ENCODE results near the gene C1orf159.

Gene C1orf159

GRCh38 chr1:1046767-1047166 is 69.1 kb downstream of the C1orf159 start:
- no peak for DNase-seq (ENCODE audit: low read depth)
- Histone ChIP-seq H3K4me3 (ENCODE audit: low read length) (no peak overlapping the region), H3K27me3 (replicated peaks; ENCODE audit: control insufficient read depth, insufficient read depth, low read length) (no peaks in the 10 kb centered on the region), H3K36me3 (ENCODE audit: control insufficient read depth, insufficient read depth, low read length, severe bottlenecking) (no peaks in the 10 kb centered on the region), H3K9me3 (ENCODE audit: control insufficient read depth, low read length) (no peaks in the 10 kb centered on the region), H3K4me1 (ENCODE audit: control insufficient read depth, insufficient read depth, low read length) (no peaks in the 10 kb centered on the region), H3K9ac (ENCODE audit: low read length) (no peak overlapping the region)

- no peak overlapping the region for H3K4me3 ChIP-seq (ENCODE audit: low read length)
- H3K36me3 ChIP-seq (ENCODE audit: control insufficient read depth, insufficient read depth, low read length, severe bottlenecking): no peaks in the 10 kb centered on the region
- no peaks in the 10 kb centered on the region for H3K4me1 ChIP-seq (ENCODE audit: control insufficient read depth, insufficient read depth, low read length)
- no peaks in the 10 kb centered on the region for H3K9me3 ChIP-seq (ENCODE audit: control insufficient read depth, low read length)
- no peaks in the 10 kb centered on the region for H3K27me3 ChIP-seq (replicated peaks; ENCODE audit: control insufficient read depth, insufficient read depth, low read length)
- no peak overlapping the region for H3K9ac ChIP-seq (ENCODE audit: low read length)
- DNase-seq (ENCODE audit: low read depth): no peak
Measured at GRCh38 chr1:1046243-1046642, 69.6 kb downstream of the C1orf159 start.

GRCh38 chr1:1045129-1045528 is 70.8 kb downstream of the C1orf159 start:
- Histone ChIP-seq H3K4me3 (ENCODE audit: low read length) (no peak overlapping the region), H3K9ac (ENCODE audit: low read length) (no peak overlapping the region), H3K9me3 (ENCODE audit: control insufficient read depth, low read length) (no peaks in the 10 kb centered on the region), H3K36me3 (ENCODE audit: control insufficient read depth, insufficient read depth, low read length, severe bottlenecking) (no peaks in the 10 kb centered on the region), H3K27me3 (replicated peaks; ENCODE audit: control insufficient read depth, insufficient read depth, low read length) (peaks cover 4% of the 10 kb centered on the region), H3K4me1 (ENCODE audit: control insufficient read depth, insufficient read depth, low read length) (peaks cover 2% of the 10 kb centered on the region)
- DNase-seq (ENCODE audit: low read depth): no peak

- Histone ChIP-seq H3K27me3 (replicated peaks; ENCODE audit: control insufficient read depth, insufficient read depth, low read length) (peaks cover 8% of the 10 kb centered on the region), H3K9me3 (ENCODE audit: control insufficient read depth, low read length) (no peaks in the 10 kb centered on the region), H3K4me1 (ENCODE audit: control insufficient read depth, insufficient read depth, low read length) (peaks cover 4% of the 10 kb centered on the region), H3K36me3 (ENCODE audit: control insufficient read depth, insufficient read depth, low read length, severe bottlenecking) (no peaks in the 10 kb centered on the region), H3K4me3 (ENCODE audit: low read length) (no peak overlapping the region), H3K9ac (ENCODE audit: low read length) (no peak overlapping the region)
- no peak for DNase-seq (ENCODE audit: low read depth)
Measured at GRCh38 chr1:1044455-1045078, 71.3 kb downstream of the C1orf159 start.

GRCh38 chr1:1043921-1044320 is 72.0 kb downstream of the C1orf159 start:
- H3K9me3 ChIP-seq (ENCODE audit: control insufficient read depth, low read length): no peaks in the 10 kb centered on the region
- peaks cover 4% of the 10 kb centered on the region for H3K4me1 ChIP-seq (ENCODE audit: control insufficient read depth, insufficient read depth, low read length)
- peaks cover 14% of the 10 kb centered on the region for H3K27me3 ChIP-seq (replicated peaks; ENCODE audit: control insufficient read depth, insufficient read depth, low read length)
- H3K9ac ChIP-seq (ENCODE audit: low read length): no peak overlapping the region
- DNase-seq (ENCODE audit: low read depth): no peak
- no peaks in the 10 kb centered on the region for H3K36me3 ChIP-seq (ENCODE audit: control insufficient read depth, insufficient read depth, low read length, severe bottlenecking)
- H3K4me3 ChIP-seq (ENCODE audit: low read length): no peak overlapping the region

- H3K9me3 ChIP-seq (ENCODE audit: control insufficient read depth, low read length): no peaks in the 10 kb centered on the region
- H3K27me3 ChIP-seq (replicated peaks; ENCODE audit: control insufficient read depth, insufficient read depth, low read length): peaks cover 19% of the 10 kb centered on the region
- H3K9ac ChIP-seq (ENCODE audit: low read length): no peak overlapping the region
- H3K36me3 ChIP-seq (ENCODE audit: control insufficient read depth, insufficient read depth, low read length, severe bottlenecking): no peaks in the 10 kb centered on the region
- peaks cover 4% of the 10 kb centered on the region for H3K4me1 ChIP-seq (ENCODE audit: control insufficient read depth, insufficient read depth, low read length)
- H3K4me3 ChIP-seq (ENCODE audit: low read length): no peak overlapping the region
- no peak for DNase-seq (ENCODE audit: low read depth)
Measured at GRCh38 chr1:1043411-1043810, 72.5 kb downstream of the C1orf159 start.

- no peak for DNase-seq (ENCODE audit: low read depth)
- Histone ChIP-seq H3K36me3 (ENCODE audit: control insufficient read depth, insufficient read depth, low read length, severe bottlenecking) (no peaks in the 10 kb centered on the region), H3K9me3 (ENCODE audit: control insufficient read depth, low read length) (no peaks in the 10 kb centered on the region), H3K4me1 (ENCODE audit: control insufficient read depth, insufficient read depth, low read length) (peaks cover 4% of the 10 kb centered on the region), H3K4me3 (ENCODE audit: low read length) (no peak overlapping the region), H3K27me3 (replicated peaks; ENCODE audit: control insufficient read depth, insufficient read depth, low read length) (peaks cover 25% of the 10 kb centered on the region), H3K9ac (ENCODE audit: low read length) (no peak overlapping the region)
Measured at GRCh38 chr1:1042835-1043234, 73.1 kb downstream of the C1orf159 start.

- DNase-seq (ENCODE audit: low read depth): no peak
- Histone ChIP-seq H3K9ac (ENCODE audit: low read length) (no peak overlapping the region), H3K4me3 (ENCODE audit: low read length) (no peak overlapping the region), H3K27me3 (replicated peaks; ENCODE audit: control insufficient read depth, insufficient read depth, low read length) (peaks cover 31% of the 10 kb centered on the region), H3K4me1 (ENCODE audit: control insufficient read depth, insufficient read depth, low read length) (peaks cover 4% of the 10 kb centered on the region), H3K36me3 (ENCODE audit: control insufficient read depth, insufficient read depth, low read length, severe bottlenecking) (no peaks in the 10 kb centered on the region), H3K9me3 (ENCODE audit: control insufficient read depth, low read length) (no peaks in the 10 kb centered on the region)
Measured at GRCh38 chr1:1041873-1042272, 74.0 kb downstream of the C1orf159 start.

GRCh38 chr1:1041092-1041523 is 74.8 kb downstream of the C1orf159 start:
- Histone ChIP-seq H3K9me3 (ENCODE audit: control insufficient read depth, low read length) (no peaks in the 10 kb centered on the region), H3K27me3 (replicated peaks; ENCODE audit: control insufficient read depth, insufficient read depth, low read length) (peaks cover 34% of the 10 kb centered on the region), H3K4me3 (ENCODE audit: low read length) (no peak overlapping the region), H3K4me1 (ENCODE audit: control insufficient read depth, insufficient read depth, low read length) (peaks cover 4% of the 10 kb centered on the region), H3K36me3 (ENCODE audit: control insufficient read depth, insufficient read depth, low read length, severe bottlenecking) (no peaks in the 10 kb centered on the region), H3K9ac (ENCODE audit: low read length) (no peak overlapping the region)
- no peak for DNase-seq (ENCODE audit: low read depth)

- Histone ChIP-seq H3K9ac (ENCODE audit: low read length) (no peak overlapping the region), H3K9me3 (ENCODE audit: control insufficient read depth, low read length) (no peaks in the 10 kb centered on the region), H3K4me1 (ENCODE audit: control insufficient read depth, insufficient read depth, low read length) (peaks cover 4% of the 10 kb centered on the region), H3K4me3 (ENCODE audit: low read length) (peak overlapping the region; percentile 66), H3K27me3 (replicated peaks; ENCODE audit: control insufficient read depth, insufficient read depth, low read length) (peaks cover 39% of the 10 kb centered on the region), H3K36me3 (ENCODE audit: control insufficient read depth, insufficient read depth, low read length, severe bottlenecking) (no peaks in the 10 kb centered on the region)
- DNase-seq (ENCODE audit: low read depth): peak; percentile 94
Measured at GRCh38 chr1:1040004-1040991, 75.6 kb downstream of the C1orf159 start.

GRCh38 chr1:1039145-1039910 is 76.6 kb downstream of the C1orf159 start:
- H3K9me3 ChIP-seq (ENCODE audit: control insufficient read depth, low read length): no peaks in the 10 kb centered on the region
- no peak overlapping the region for H3K4me3 ChIP-seq (ENCODE audit: low read length)
- no peaks in the 10 kb centered on the region for H3K36me3 ChIP-seq (ENCODE audit: control insufficient read depth, insufficient read depth, low read length, severe bottlenecking)
- peaks cover 39% of the 10 kb centered on the region for H3K27me3 ChIP-seq (replicated peaks; ENCODE audit: control insufficient read depth, insufficient read depth, low read length)
- H3K4me1 ChIP-seq (ENCODE audit: control insufficient read depth, insufficient read depth, low read length): peaks cover 4% of the 10 kb centered on the region
- H3K9ac ChIP-seq (ENCODE audit: low read length): no peak overlapping the region
- DNase-seq (ENCODE audit: low read depth): no peak
